Mesothelial cell of epicardium (in vitro differentiated cells): ENCODE data around the gene NTRK3. TPM values are rescaled to one million over a fixed set of nuclear protein-coding genes. Genes with fewer than 3 reads are reported as not detected.

Source experiments
- DNase-seq, 2 experiments: peaks; one replicate each; pipeline ENCODE4 v3.0.0; 2021; ENCODE audit warnings: low spot score in 2 of 2; ENCODE audit not compliant: unreplicated experiment in 2 of 2
- H3K27ac Mint-ChIP-seq: 2 replicates; pipeline ENCODE4 v1.8.0; 2021; ENCODE audit warnings: mixed read lengths
- H3K27me3 Mint-ChIP-seq: 2 replicates; pipeline ENCODE4 v1.8.0; 2021; ENCODE audit warnings: low read depth, mixed read lengths
- H3K36me3 Mint-ChIP-seq: 2 replicates; pipeline ENCODE4 v1.8.0; 2021; ENCODE audit warnings: mixed read lengths
- H3K4me1 Mint-ChIP-seq: 2 replicates; pipeline ENCODE4 v1.8.0; 2021; ENCODE audit warnings: mixed read lengths
- H3K4me3 Mint-ChIP-seq: 2 replicates; pipeline ENCODE4 v1.8.0; 2021; ENCODE audit warnings: mild to moderate bottlenecking, moderate library complexity, mixed read lengths
- H3K9me3 Mint-ChIP-seq: 2 replicates; pipeline ENCODE4 v1.8.0; 2021; ENCODE audit warnings: mixed read lengths
- total RNA-seq: library from RNA; stranded (reverse); gene quantifications from 3 replicates; pipeline ENCODE4 v1.2.1, GENCODE V29; 2021
- TF ChIP-seq, protein P1 (sequence below): fragments of 200-600 bp; sonication (generic); IDR thresholded peaks from one replicate; pipeline ENCODE4 v1.5.0; 2021; ENCODE audit warnings: antibody characterized with exemption; ENCODE audit not compliant: unreplicated experiment

Gene NTRK3
- total RNA-seq, 1 donor from 2014 or later: 2.1 TPM

DNA sequence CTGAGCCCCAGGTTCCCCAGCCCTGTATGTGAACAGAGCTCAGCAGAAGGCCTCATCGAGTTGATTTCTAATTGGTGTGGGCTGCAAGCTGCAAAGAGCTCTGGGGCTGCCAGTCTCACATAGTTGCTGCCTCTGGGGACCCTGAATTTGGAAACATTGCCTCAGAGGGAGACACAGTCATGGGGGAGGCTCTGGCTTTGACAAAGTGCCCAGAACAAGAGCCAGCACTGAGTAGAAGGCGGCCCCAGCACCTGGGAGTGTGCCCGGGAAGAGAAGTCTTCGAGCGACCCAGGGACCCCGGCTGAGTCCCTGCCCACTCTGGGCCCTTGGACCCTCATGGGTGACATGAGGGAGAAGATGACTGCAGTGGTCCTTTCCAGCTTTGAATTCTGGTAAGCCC lies 7.3 kb downstream of the NTRK3 start:
- H3K36me3 Mint-ChIP-seq: no peaks in the 10 kb centered on the region
- H3K4me3 Mint-ChIP-seq: no peak overlapping the region
- no peak overlapping the region for H3K27ac Mint-ChIP-seq
- peaks cover 88% of the 10 kb centered on the region for H3K27me3 Mint-ChIP-seq
- TF ChIP-seq, protein P1, sequence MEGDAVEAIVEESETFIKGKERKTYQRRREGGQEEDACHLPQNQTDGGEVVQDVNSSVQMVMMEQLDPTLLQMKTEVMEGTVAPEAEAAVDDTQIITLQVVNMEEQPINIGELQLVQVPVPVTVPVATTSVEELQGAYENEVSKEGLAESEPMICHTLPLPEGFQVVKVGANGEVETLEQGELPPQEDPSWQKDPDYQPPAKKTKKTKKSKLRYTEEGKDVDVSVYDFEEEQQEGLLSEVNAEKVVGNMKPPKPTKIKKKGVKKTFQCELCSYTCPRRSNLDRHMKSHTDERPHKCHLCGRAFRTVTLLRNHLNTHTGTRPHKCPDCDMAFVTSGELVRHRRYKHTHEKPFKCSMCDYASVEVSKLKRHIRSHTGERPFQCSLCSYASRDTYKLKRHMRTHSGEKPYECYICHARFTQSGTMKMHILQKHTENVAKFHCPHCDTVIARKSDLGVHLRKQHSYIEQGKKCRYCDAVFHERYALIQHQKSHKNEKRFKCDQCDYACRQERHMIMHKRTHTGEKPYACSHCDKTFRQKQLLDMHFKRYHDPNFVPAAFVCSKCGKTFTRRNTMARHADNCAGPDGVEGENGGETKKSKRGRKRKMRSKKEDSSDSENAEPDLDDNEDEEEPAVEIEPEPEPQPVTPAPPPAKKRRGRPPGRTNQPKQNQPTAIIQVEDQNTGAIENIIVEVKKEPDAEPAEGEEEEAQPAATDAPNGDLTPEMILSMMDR: no peak
- H3K4me1 Mint-ChIP-seq: peaks cover 2% of the 10 kb centered on the region
- DNase-seq: no peak
- no peaks in the 10 kb centered on the region for H3K9me3 Mint-ChIP-seq

DNA sequence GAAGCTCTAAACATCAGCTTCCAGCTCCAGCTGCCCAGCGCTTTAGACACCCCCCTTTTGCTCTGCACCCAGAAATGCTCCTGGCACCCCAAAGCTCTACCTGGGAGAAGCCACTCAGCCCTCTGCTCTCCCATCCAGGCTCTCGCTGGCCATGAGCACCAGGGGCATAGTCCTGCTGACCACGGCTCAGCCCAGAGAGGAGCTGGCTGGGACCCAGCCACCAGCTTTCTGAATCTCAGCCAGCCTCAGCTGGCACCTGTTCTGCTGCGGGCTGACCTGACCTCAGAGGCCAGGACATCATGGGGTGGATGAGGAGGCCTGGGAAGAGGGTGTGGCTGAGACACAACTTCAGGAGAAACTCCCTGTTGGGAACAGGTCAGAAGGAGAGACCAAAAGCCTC lies 8.6 kb downstream of the NTRK3 start:
- TF ChIP-seq, protein P1: no peak
- Mint-ChIP-seq H3K27ac (no peak overlapping the region), H3K4me3 (no peak overlapping the region), H3K4me1 (peaks cover 2% of the 10 kb centered on the region), H3K36me3 (no peaks in the 10 kb centered on the region), H3K27me3 (peaks cover 77% of the 10 kb centered on the region), H3K9me3 (no peaks in the 10 kb centered on the region)
- DNase-seq: no peak

DNA sequence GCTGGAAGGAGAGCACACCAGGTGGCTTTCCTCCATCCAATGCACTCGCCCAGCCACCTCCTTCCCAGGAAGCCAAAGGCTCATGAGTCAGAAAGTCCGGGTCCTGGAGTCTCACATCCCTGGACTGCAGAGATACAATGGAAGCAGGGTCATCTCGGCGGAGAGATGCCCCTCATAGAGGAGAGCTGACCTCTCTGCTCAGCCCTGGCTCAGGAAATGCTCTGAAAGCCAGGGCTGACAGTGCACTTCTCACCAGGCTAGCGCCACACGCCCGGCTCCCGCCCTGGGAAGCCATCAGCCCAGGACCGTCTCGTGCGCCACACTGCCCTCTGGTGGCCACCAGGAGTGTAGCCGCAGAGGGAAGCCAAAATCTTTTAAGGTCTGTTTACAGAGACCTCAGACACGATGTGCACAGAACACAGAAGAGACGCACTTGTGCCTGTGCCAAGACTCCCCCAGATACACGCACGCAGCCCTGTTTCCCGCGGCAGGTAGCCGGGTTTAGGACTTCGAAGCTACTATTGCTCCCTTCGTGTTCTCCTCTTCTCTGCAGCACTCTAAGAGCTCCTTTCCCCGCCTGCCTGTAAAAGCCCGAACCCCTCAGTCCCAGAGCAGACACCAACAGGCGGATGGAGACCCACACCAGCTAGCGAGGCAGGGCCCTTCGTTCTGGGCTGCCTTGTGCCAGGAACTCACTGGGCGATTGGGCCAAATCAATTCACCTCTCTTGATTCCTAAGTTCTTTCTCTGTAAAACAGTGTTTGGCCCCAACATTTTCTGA lies 9.7 kb downstream of the NTRK3 start:
- peak; percentile 63 to 89 for DNase-seq
- Mint-ChIP-seq H3K27me3 (peaks cover 69% of the 10 kb centered on the region), H3K27ac (no peak overlapping the region)

DNA sequence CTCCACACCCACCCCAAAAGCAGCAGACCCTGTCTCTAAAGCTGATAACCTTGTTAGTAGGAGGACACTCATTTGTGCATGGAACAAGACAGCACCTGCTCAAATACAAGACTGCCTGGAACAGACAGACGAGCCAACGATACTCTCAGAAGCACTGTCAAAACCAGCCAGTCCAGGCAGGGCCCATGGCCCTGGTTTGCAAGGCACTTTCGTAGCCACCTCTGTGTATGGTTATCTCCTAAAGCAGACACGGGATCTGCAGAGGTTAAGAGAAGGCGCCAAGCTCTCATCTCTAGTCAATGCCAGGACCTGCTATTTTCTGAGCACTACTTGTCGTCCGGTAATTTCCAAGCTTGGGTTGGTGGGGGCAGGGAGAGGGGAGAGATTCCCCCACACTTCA lies 10.5 kb downstream of the NTRK3 start:
- H3K27me3 Mint-ChIP-seq: peaks cover 63% of the 10 kb centered on the region
- H3K4me3 Mint-ChIP-seq: no peak overlapping the region
- H3K4me1 Mint-ChIP-seq: peaks cover 2% of the 10 kb centered on the region
- no peaks in the 10 kb centered on the region for H3K36me3 Mint-ChIP-seq
- no peaks in the 10 kb centered on the region for H3K9me3 Mint-ChIP-seq
- DNase-seq: no peak
- no peak overlapping the region for H3K27ac Mint-ChIP-seq
- TF ChIP-seq, protein P1: no peak

More for the DNA sequence above, 9.7 kb downstream of the NTRK3 start:
- Mint-ChIP-seq H3K4me3 (no peak overlapping the region), H3K36me3 (no peaks in the 10 kb centered on the region), H3K4me1 (peaks cover 2% of the 10 kb centered on the region), H3K9me3 (no peaks in the 10 kb centered on the region)
- TF ChIP-seq, protein P1: peak; percentile 97

DNA sequence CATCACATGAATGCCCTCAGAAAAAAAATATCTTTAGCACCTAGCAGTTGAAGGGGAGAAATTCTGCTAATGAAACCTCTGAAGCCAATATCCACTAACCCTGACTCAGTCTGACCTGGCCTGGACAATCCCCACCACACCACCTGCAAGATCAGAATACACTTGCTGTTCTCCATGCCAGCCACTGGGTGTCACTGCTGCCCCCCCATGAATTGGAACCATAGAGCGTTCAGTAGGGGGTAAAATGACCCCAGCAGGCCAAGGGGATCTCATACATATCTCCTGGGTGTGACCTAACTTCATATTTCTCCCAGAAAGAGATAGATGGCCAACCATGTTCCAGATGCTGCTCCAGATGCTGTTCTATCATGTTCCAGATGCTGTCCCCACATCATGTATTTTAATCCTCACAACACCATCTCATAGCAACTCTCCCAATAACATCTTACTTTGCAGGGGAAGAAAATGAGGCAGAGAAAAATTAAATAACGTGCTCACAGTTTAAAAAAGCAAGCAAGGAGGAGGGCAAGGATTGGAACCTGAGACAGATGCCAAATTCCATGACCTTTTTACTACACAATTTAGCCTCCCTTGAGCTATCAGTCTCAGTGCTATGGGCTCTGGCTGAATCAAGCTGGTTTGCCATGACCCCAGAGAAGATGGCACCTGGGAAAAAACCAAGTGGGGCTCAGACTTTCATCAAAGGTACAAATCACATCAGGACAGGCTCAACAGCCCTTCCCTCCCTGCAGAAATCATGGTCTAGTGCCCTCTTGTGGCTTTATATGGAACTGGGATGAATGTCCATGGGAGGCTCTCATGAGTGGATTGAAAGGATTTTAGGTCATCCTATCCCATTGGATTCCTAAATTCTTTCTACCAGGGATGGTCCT lies 12.4 kb downstream of the NTRK3 start:
- no peak for DNase-seq
- H3K36me3 Mint-ChIP-seq: no peaks in the 10 kb centered on the region
- H3K4me3 Mint-ChIP-seq: no peak overlapping the region
- TF ChIP-seq, protein P1: peak; percentile 45
- peaks cover 2% of the 10 kb centered on the region for H3K4me1 Mint-ChIP-seq
- peaks cover 45% of the 10 kb centered on the region for H3K27me3 Mint-ChIP-seq
- no peaks in the 10 kb centered on the region for H3K9me3 Mint-ChIP-seq
- H3K27ac Mint-ChIP-seq: no peak overlapping the region
